HG02943 (cell line): ENCODE data around the gene KIF20B.

Experiments used
- ATAC-seq: cut with Tn5 transposase; IDR thresholded peaks from one replicate; pipeline ENCODE4 v1.9.1; 2021; ENCODE audit warnings: mild to moderate bottlenecking, low read depth, moderate library complexity; ENCODE audit not compliant: unreplicated experiment

The KIF20B gene, protein sequence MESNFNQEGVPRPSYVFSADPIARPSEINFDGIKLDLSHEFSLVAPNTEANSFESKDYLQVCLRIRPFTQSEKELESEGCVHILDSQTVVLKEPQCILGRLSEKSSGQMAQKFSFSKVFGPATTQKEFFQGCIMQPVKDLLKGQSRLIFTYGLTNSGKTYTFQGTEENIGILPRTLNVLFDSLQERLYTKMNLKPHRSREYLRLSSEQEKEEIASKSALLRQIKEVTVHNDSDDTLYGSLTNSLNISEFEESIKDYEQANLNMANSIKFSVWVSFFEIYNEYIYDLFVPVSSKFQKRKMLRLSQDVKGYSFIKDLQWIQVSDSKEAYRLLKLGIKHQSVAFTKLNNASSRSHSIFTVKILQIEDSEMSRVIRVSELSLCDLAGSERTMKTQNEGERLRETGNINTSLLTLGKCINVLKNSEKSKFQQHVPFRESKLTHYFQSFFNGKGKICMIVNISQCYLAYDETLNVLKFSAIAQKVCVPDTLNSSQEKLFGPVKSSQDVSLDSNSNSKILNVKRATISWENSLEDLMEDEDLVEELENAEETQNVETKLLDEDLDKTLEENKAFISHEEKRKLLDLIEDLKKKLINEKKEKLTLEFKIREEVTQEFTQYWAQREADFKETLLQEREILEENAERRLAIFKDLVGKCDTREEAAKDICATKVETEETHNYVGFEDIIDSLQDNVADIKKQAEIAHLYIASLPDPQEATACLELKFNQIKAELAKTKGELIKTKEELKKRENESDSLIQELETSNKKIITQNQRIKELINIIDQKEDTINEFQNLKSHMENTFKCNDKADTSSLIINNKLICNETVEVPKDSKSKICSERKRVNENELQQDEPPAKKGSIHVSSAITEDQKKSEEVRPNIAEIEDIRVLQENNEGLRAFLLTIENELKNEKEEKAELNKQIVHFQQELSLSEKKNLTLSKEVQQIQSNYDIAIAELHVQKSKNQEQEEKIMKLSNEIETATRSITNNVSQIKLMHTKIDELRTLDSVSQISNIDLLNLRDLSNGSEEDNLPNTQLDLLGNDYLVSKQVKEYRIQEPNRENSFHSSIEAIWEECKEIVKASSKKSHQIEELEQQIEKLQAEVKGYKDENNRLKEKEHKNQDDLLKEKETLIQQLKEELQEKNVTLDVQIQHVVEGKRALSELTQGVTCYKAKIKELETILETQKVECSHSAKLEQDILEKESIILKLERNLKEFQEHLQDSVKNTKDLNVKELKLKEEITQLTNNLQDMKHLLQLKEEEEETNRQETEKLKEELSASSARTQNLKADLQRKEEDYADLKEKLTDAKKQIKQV (N-terminal part only)

DNA sequence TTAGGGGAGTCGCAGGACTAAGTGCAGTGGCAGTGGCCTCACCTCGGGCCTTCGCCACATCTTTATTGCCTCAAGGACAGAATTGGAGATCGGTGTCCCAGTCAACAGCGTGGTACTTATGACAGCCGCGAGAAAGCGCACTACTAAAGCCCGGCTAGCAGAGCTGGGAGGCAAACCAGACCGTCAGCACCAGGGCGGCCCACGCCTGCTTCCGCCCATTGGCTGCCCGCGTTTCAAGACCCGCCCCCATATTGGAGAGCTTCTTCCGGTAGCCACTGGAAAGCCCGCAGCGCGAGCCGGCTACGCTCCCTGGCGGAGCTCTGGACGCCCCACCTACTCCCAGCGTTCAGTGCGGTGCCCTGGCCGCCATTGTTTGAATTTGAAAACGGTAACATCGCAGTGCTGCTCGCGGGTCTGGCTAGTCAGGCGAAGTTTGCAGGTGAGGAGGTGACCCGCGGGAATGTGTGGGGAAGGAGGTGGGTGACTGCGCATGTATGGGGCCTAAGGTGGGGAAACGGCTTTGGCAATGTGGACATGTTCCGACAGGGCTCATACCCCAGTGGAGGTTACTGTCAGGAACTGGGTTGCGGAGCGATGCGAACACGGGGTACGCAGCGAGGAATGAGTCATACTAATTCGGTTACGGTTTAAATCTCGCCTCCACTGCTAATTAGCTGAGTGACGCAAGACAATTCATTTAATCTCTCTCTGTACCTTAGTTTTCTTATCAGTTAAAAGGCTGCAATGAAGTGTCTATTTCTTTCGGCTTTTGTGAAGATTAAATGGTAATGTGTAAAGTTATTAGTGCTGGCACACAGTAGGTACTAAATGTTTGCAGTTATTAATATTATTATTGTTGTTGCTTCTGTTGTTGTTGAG, at the start of gene KIF20B:
KIF20B (plus strand) TSS at position 349 of the 879 bp plus-strand sequence. CDS start 3,705 bp downstream, outside the sequence.
- ATAC-seq, result peak; percentile 97

DNA sequence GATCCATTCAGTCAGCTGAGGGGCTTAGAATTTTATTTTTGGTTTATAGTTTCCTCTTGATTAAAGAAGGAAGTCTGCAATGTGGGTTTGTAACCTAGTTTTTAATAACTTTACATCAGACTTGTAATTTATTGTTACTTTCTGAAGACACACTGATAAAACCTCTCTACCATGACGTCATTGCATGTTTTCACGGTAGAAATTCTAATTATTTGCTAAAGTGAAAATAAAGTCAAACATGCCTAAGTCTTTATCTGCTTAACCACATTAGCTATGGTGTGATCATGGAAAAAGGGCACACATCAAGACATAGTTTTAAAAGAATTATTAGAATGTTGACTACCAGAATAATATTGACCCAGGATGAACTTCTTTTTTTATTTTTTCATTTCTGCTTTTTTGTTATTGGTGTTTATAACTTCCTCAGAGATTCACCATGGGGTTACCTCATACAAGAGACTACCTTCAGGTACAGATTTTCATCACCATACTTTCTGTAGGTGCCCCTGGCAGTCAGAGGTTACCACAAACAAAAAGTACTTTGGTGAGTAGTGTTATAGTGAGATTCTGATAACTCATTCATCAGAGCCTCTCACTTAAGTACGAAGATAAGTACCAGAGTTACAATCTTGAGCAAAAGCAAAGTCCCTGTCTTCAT, 49.3 kb upstream of the KIF20B start:
- ATAC-seq, result no peak

GRCh38 chr10:89652806-89653370, 48.5 kb upstream of the KIF20B start:
- ATAC-seq, result no peak

- ATAC-seq, result no peak
Measured at GRCh38 chr10:89653410-89653869, 48.0 kb upstream of the KIF20B start.

- no peak for ATAC-seq
Measured at GRCh38 chr10:89655722-89656121, 45.7 kb upstream of the KIF20B start.

GRCh38 chr10:89657302-89657701, 44.1 kb upstream of the KIF20B start:
- ATAC-seq, result no peak

GRCh38 chr10:89659143-89660131, 42.0 kb upstream of the KIF20B start:
- ATAC-seq, result no peak

DNA sequence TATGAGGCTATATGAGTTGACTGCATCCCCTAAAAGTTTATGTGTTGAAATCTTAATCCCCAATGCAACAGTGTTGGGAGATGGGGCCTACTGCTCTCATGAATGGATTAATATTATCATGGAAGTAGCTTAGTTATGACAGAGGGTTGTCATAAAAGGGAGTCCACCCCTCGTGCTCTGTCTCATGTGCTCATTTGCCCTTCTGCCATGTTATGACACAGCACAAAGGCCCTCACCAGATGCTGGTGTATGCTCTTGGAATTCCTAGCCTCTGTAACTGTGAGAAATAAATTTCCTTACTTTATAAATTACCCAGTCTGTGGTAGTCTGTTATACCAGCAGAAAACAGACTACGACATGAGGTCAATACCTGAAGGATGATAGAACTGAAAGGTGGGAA, 38.8 kb upstream of the KIF20B start:
- ATAC-seq, result no peak

GRCh38 chr10:89663144-89663543, 38.2 kb upstream of the KIF20B start:
- ATAC-seq, result no peak

DNA sequence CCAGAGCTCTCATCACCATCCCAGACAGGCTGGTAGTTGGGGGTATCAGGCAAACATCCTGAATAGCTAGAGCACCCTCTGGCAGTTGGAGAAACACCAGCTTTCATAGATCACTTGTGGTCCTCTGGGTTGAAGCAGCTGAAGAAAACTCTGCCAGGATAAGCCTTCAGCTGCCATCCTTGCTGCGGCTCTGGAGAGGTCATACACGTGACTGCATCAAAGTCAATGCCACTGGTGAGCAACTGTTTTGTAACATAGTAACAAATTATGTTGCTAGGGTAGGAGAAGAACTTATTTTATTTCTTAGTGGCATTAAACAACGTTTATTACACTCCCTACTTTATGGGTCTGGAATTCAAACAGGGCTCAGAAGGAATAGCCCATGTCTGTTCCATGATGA, 37.2 kb upstream of the KIF20B start:
- no peak for ATAC-seq

- ATAC-seq, result no peak
Measured at GRCh38 chr10:89665302-89665701, 36.1 kb upstream of the KIF20B start.

GRCh38 chr10:89666138-89666537, 35.3 kb upstream of the KIF20B start:
- ATAC-seq, result no peak

DNA sequence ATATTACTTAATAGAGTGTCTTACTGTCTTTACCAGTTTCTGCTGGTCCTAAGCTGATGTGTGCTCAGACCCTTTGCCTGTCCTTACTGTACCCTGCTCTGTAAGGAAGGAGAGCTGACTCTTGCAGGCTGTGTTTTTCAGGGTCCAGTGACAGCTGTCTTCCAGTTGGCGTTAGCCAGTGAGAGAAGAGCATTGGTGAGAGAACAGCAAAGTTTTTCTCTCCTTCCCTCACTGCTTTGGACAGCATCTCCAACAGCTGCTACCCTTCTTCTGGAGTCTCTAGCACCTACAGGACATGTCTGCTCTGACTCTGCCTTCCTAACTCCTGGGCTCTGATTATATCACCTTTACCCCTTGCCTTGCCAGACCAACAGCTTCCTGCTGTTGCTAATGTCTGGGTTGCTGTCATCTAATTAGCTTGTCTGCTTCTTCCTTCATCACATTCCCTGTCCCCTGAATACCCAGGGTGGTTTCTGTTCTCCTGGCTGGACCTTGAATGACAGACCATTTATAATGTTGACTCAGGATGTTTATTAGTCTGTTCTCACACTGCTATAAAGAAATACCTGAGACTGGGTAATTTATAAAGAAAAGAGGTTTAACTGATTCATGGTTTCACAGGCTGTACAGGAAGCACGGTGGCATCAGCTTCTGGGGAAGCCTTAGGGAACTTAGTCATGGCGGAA, 32.9 kb upstream of the KIF20B start:
- ATAC-seq, result no peak

- ATAC-seq, result no peak
Measured at GRCh38 chr10:89669985-89670384, 31.4 kb upstream of the KIF20B start.

DNA sequence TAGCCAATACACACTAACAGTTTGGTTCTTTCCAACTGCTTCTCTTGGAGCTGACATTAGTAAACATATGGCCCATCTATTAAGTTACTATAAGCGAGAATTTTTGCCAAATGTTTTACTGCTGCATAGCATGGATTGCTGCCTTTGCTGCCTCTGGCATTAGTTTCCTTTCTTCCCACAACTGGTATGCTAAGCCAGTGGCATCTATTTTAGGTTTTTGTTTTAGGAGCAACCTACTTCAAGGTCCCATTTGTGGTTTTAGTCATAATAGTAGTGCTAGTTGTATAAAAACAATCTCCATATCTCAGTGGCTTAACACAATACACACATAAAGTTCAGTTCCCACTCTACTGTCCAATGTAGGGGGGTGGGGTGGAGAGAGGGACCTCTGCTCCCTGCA, 30.5 kb upstream of the KIF20B start:
- no peak for ATAC-seq

DNA sequence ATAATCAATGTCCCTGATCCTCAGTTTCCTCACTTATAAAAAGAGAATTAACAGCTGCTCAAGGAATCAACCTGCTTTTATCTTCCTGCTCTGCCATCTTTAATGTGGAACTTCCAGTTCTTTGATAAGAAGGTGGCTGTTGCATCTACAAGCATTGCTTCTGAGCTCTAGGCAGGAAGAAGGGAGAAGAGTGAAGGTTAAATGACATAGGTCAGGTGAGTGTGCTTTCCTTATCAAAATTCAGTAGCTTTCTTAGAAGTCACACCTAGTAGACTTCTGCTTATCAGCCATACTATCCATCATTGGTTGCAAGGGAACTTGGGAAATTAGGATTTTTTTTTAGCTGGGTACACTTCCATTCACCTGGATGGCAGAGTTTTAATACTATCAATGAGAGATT, 24.0 kb upstream of the KIF20B start:
- ATAC-seq, result no peak

DNA sequence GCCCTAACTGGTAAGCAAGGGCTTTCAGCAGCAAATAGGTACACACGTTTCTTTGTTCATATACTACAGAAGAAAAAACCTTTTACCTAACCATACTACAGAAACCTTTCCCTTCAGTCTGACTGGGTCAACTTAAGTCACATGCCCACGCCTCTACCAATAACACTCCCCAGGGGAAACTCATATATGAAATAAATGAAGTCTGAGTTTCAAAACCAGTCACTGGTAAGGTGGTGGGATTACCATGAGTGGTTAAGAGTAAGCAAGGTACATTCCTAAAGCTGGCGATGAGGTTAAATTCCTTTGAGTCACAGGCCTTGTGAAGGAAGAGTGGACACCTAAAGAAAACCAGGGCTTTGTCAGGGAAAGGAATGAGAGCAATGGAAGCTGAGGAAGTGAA, 21.4 kb upstream of the KIF20B start:
- no peak for ATAC-seq
